T-cell (primary cell): ENCODE data around the gene CYP26A1. TPM values are rescaled to one million over a fixed set of nuclear protein-coding genes. Genes with fewer than 3 reads are reported as not detected.

ENCODE experiments used
- total RNA-seq, 35 experiments: library from RNA in 6 of 35; stranded (reverse) in 6 of 35; fragments of 120-200 nt in 1 of 35; gene quantifications; one replicate each; pipeline versions ENCODE4 v1.2.1 to v1.2.4 and lab custom pipeline; 2013 to 2026

CYP26A1 gene
- total RNA-seq, 5 donors from 2014 or later (not counting 1 experiment from before 2014, with no cell fraction given), result not detected

Other genes starting within 250 kb of the CYP26A1 start
- gene EXOC6, start 225.4 kb upstream of the CYP26A1 start, total RNA-seq, result 10 to 100 TPM in 2 of 5 donors, 1 to 10 TPM in 3; 8.7 to 13.3 (median 9.7) TPM
- under 1 TPM; 0.20 to 0.49 (median 0.38) TPM for gene CYP26C1, start 13.1 kb upstream of the CYP26A1 start, total RNA-seq